HUES6 (cell line): Measurements from ENCODE around the gene ATXN1.
"Not testable (repeated sequence)": the region's sequence is repeated elsewhere in the genome, so short reads cannot be mapped to it uniquely, and the experiment has no call there.

Experiments
- H3K27ac ChIP-seq: 2 replicates; pipeline ENCODE4 v1.7.0; 2013; ENCODE audit warnings: low read depth, mild to moderate bottlenecking, low read length, inconsistent platforms
- H3K27me3 ChIP-seq: 2 replicates; pipeline ENCODE4 v1.6.1; 2013; ENCODE audit warnings: low read length; ENCODE audit not compliant: control insufficient read depth, insufficient read depth
- H3K36me3 ChIP-seq: 2 replicates; pipeline ENCODE4 v1.6.1; 2013; ENCODE audit warnings: low read length; ENCODE audit not compliant: control insufficient read depth, insufficient read depth
- H3K4me1 ChIP-seq: 2 replicates; pipeline ENCODE4 v1.6.1; 2013; ENCODE audit warnings: low read length; ENCODE audit not compliant: control insufficient read depth, insufficient read depth
- H3K4me3 ChIP-seq: 2 replicates; pipeline ENCODE4 v1.5.1; 2013; ENCODE audit warnings: low read depth, low read length
- H3K9ac ChIP-seq: one replicate; pipeline ENCODE4 v1.6.1; 2013; ENCODE audit warnings: mild to moderate bottlenecking, low read length
- H3K9me3 ChIP-seq: 2 replicates; pipeline ENCODE4 v1.6.1; 2013; ENCODE audit warnings: low read depth, low read length; ENCODE audit not compliant: control insufficient read depth, insufficient read depth

The ATXN1 gene

GRCh38 chr6:16274483-16274882, 486.8 kb downstream of the ATXN1 start:
- no peak overlapping the region for H3K9ac ChIP-seq
- no peaks in the 10 kb centered on the region for H3K36me3 ChIP-seq
- H3K4me3 ChIP-seq = no peak overlapping the region
- H3K27me3 ChIP-seq = no peaks in the 10 kb centered on the region
- no peaks in the 10 kb centered on the region for H3K9me3 ChIP-seq
- peaks cover 8% of the 10 kb centered on the region; the same call in 1 of the 2 replicates for H3K4me1 ChIP-seq
- no peak overlapping the region for H3K27ac ChIP-seq

GRCh38 chr6:16273256-16273655, 488.0 kb downstream of the ATXN1 start:
- Histone ChIP-seq H3K4me1 (peaks cover 8% of the 10 kb centered on the region; the same call in 1 of the 2 replicates), H3K27me3 (no peaks in the 10 kb centered on the region), H3K9me3 (no peaks in the 10 kb centered on the region), H3K9ac (no peak overlapping the region), H3K27ac (no peak overlapping the region), H3K36me3 (no peaks in the 10 kb centered on the region), H3K4me3 (no peak overlapping the region)

- H3K4me3 ChIP-seq = no peak overlapping the region
- H3K36me3 ChIP-seq = no peaks in the 10 kb centered on the region
- no peak overlapping the region for H3K9ac ChIP-seq
- H3K27me3 ChIP-seq = no peaks in the 10 kb centered on the region
- no peak overlapping the region for H3K27ac ChIP-seq
- peaks cover 6% of the 10 kb centered on the region; the same call in 1 of the 2 replicates for H3K9me3 ChIP-seq
- no peaks in the 10 kb centered on the region; the same call in 1 of the 2 replicates for H3K4me1 ChIP-seq
Observed at GRCh38 chr6:16272201-16272600, 489.1 kb downstream of the ATXN1 start.

- Histone ChIP-seq H3K4me3 (no peak overlapping the region), H3K36me3 (no peaks in the 10 kb centered on the region), H3K9ac (no peak overlapping the region), H3K27ac (no peak overlapping the region), H3K4me1 (no peaks in the 10 kb centered on the region), H3K9me3 (peaks cover 6% of the 10 kb centered on the region; the same call in 1 of the 2 replicates), H3K27me3 (no peaks in the 10 kb centered on the region)
Observed at GRCh38 chr6:16271428-16271827, 489.8 kb downstream of the ATXN1 start.

GRCh38 chr6:16270178-16270794, 491.0 kb downstream of the ATXN1 start:
- Histone ChIP-seq H3K4me1 (peaks cover 2% of the 10 kb centered on the region; the same call in 1 of the 2 replicates), H3K9me3 (peaks cover 13% of the 10 kb centered on the region; the same call in 1 of the 2 replicates), H3K27ac (no peak overlapping the region), H3K9ac (no peak overlapping the region), H3K27me3 (no peaks in the 10 kb centered on the region), H3K36me3 (peaks cover 6% of the 10 kb centered on the region; the same call in 1 of the 2 replicates), H3K4me3 (no peak overlapping the region)

- peaks cover 13% of the 10 kb centered on the region; the same call in 1 of the 2 replicates for H3K9me3 ChIP-seq
- H3K27me3 ChIP-seq, H3K4me3 ChIP-seq, H3K9ac ChIP-seq, H3K27ac ChIP-seq, H3K4me1 ChIP-seq, H3K36me3 ChIP-seq: not testable (repeated sequence)
Observed at GRCh38 chr6:16269442-16270070, 491.7 kb downstream of the ATXN1 start.

- Histone ChIP-seq H3K36me3 (peaks cover 6% of the 10 kb centered on the region; the same call in 1 of the 2 replicates), H3K4me1 (peaks cover 6% of the 10 kb centered on the region; the same call in 1 of the 2 replicates), H3K27me3 (no peaks in the 10 kb centered on the region), H3K27ac (no peak overlapping the region), H3K9me3 (peaks cover 13% of the 10 kb centered on the region; the same call in 1 of the 2 replicates), H3K9ac (no peak overlapping the region), H3K4me3 (no peak overlapping the region)
Observed at GRCh38 chr6:16267428-16268263, 493.6 kb downstream of the ATXN1 start.

- Histone ChIP-seq H3K9ac (no peak overlapping the region), H3K27ac (no peak overlapping the region; the same call in 1 of the 2 replicates), H3K27me3 (no peaks in the 10 kb centered on the region), H3K9me3 (peaks cover 13% of the 10 kb centered on the region; the same call in 1 of the 2 replicates), H3K36me3 (peaks cover 6% of the 10 kb centered on the region; the same call in 1 of the 2 replicates), H3K4me3 (no peak overlapping the region), H3K4me1 (peaks cover 6% of the 10 kb centered on the region; the same call in 1 of the 2 replicates)
Observed at GRCh38 chr6:16265351-16266341, 495.6 kb downstream of the ATXN1 start.

- Histone ChIP-seq H3K9ac (no peak overlapping the region), H3K27me3 (no peaks in the 10 kb centered on the region), H3K4me3 (no peak overlapping the region), H3K9me3 (peaks cover 13% of the 10 kb centered on the region; the same call in 1 of the 2 replicates), H3K4me1 (peaks cover 6% of the 10 kb centered on the region; the same call in 1 of the 2 replicates), H3K36me3 (peaks cover 6% of the 10 kb centered on the region; the same call in 1 of the 2 replicates), H3K27ac (peak overlapping the region; percentile 3; the same call in 1 of the 2 replicates)
Observed at GRCh38 chr6:16264785-16265184, 496.5 kb downstream of the ATXN1 start.
